Measurements from ENCODE around the gene ARHGAP23.
"Not testable (repeated sequence)": the region's sequence is repeated elsewhere in the genome, so short reads cannot be mapped to it uniquely, and the experiment has no call there.

The ARHGAP23 gene

DNA sequence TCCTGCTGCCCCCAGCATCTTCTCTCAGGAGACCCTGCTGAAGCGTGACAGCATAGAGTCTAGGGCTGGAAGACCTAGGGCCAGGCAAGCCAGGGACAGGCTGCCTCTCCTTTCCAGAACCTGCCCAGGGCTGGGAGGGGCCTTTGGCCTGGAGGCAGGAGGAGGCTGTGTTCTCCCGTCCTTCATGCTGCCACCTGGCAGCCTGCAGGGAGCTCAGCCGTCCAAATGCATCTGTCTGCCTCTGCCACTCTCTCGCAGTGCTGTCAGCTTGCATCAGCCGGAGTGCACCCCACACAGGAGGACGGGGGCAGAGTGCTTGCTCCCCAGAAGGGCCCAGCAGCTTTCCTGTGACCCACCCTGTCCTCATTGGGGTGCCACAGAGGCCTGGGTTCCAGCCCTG lies 31.3 kb downstream of the ARHGAP23 start:
- in situ Hi-C loops (cut with MboI; ENCODE audit: low sequenced_read_pairs): no loop called here

DNA sequence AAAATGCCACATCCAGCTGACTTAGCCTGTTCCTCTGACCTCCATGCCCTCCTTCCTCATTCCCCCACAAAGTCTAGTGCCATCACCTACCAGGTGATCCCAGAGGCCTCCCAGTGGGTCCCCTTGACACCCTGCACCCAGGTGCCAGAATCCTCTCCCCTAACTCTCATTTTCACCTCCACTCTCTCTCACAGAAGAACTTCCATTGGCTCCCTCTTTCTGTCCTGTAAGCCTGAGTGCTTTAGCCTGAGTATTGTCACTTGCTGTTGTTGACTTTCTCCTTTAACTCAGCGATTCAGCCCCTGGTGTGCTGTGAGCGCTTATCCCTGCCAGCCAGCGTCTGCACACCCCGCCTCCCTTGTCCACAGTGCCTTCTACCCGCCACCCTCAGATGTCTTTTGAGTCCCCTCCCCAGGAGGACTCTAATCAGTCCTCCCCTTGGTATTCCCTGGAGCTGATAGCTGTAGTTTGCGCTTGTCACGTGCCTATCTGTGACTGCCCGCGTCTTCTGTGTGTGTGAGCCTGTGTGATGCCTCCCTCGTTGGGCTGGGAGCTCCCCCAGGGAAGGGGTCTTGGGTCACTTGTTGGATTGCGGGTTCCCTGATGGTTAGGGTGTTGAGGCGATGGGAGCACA lies 31.9 kb downstream of the ARHGAP23 start:
- in situ Hi-C loops (cut with MboI; ENCODE audit: low sequenced_read_pairs): no loop called here

DNA sequence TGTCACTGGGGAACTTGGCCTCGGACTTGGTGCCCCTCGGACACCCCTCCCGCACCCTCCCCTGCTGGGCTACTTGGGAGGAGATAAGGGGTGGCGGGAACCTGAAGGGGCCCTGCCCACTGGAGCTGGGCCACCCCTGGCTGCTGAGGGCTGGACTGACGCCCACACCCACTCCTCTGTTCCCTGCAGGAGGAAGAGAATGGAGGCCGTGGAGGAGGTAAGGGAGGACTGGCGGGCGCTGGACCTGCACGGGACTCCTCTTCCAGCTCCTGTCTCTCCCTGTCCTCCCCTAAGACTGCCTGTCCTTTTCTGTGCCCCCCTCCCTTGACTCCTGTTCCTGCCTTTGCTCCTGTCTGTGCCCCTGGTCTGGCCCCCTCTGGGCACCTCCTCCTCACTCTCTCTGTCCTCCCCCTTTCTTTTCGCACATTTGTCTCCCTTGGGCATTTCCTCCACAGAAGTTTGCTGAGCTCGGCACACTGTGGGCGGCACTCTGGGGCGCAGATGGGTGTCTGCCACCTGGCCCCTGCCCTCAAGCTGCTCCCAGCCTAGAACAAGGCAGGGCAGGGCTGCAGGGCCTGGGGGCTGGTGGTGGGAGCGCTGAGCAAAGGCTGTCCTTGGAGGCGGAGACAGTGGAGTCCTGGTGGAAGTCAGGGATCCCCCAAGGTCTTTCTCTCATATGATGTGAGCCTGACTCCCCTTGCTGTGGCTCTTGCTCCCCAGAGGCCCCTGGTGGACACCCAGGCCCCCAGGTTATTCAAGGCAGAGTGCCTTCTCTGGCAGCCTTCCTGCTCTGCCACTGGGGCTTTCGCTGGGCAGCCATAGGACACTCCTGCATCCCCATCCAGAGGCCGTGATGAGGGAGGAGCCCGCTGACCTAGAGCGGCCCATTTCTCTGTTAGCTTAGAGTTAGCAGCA lies 32.7 kb downstream of the ARHGAP23 start:
- in situ Hi-C loops (cut with MboI; ENCODE audit: low sequenced_read_pairs): no loop called here

DNA sequence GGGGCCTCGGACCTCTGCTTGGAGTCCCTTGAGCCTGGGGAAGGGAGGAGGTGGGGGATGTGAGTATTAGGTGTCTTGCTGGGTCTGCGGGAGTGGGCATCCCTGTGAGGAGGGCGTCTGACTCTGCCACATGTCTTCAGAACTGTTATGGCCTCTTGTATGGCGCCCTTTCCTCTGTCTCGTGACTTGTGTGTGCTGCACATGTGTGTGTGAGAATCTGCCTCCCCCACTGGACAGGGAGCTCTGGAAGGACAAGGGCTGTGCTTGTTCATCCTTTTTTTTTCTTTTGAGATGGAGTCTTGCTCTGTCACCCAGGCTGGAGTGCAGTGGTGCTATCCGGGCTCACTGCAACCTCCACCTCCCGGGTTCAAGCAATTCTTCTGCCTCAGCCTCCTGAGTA lies 33.4 kb downstream of the ARHGAP23 start:
- in situ Hi-C loops (cut with MboI; ENCODE audit: low sequenced_read_pairs): no loop called here

DNA sequence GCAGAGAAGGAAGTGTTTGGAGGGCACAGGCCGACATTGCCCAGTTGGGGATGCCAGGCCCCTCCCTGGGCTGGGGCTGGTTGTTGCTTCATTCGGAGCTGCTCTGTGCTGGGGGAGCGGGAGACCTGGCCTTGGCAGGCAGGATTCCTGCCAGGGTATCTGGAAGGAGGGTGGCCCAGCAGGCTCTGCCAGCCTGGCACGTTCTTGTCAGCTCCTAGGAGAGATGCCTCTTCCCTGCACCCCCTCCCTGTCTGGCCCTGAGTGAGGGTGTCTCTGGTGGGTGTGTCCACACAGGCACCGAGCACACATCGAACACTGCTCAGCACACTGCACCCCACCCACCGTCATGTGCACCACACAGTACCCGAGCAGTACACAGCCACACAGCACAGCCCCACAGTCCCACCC lies 35.2 kb downstream of the ARHGAP23 start:
- in situ Hi-C loops (cut with MboI; ENCODE audit: low sequenced_read_pairs): no loop called here

DNA sequence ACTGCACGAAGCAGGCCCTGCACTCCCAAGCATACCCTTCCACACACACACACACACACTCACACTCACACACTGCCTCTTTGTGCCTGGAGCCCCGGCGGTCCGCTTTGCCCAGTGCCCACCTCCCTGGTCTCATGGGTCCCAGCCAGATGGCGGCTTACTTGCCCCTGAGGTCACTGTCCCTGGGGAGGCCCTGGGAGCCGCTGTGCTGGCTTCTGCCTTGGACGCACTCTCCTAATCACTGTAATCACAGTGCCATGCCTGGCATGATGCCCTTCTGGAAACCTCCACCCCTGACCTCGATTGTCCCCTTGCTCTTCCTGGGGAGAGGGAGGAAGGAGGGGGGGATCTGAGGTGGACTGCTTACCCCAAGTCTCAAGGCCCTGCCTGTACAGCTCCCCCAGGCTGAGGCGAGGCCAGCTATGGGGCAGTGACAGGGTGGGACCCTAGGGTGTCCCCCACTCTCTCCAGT lies 36.0 kb downstream of the ARHGAP23 start:
- in situ Hi-C loops (cut with MboI; ENCODE audit: low sequenced_read_pairs): no loop called here

DNA sequence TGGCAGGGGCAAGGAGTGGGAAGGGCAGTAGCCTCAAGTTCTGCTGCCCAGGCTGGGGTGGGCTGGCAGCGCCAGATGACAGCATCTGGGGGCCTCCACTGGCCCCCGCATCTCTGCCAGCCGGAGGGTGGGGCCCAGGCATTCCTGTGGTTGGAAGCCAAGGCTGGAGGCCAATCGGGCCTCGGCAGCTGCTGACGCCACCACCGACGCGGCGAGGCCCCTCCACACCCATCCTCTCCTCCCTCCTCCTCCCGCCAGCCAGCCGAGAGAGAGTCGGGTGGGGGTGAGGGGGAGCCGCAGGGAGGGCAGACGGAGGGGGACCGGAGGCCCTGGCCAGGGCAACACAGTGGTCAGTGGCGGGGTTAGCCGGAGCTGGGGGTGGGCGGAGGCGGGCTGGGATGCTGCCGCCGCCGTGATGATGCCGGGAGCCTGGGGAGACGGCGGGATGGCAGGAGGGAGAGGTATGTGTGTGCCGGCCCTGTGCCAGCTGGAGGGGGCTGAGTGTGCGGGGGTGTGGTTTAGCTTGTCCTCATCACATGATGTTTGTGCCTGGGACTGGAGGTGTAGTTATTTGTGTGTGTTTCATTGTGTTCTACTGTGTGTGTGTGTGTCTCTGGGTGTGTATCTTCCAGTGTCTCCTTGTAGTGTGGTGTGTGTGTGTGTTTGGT lies 36.6 kb downstream of the ARHGAP23 start:
- in situ Hi-C loops (cut with MboI; ENCODE audit: low sequenced_read_pairs): no loop called here

DNA sequence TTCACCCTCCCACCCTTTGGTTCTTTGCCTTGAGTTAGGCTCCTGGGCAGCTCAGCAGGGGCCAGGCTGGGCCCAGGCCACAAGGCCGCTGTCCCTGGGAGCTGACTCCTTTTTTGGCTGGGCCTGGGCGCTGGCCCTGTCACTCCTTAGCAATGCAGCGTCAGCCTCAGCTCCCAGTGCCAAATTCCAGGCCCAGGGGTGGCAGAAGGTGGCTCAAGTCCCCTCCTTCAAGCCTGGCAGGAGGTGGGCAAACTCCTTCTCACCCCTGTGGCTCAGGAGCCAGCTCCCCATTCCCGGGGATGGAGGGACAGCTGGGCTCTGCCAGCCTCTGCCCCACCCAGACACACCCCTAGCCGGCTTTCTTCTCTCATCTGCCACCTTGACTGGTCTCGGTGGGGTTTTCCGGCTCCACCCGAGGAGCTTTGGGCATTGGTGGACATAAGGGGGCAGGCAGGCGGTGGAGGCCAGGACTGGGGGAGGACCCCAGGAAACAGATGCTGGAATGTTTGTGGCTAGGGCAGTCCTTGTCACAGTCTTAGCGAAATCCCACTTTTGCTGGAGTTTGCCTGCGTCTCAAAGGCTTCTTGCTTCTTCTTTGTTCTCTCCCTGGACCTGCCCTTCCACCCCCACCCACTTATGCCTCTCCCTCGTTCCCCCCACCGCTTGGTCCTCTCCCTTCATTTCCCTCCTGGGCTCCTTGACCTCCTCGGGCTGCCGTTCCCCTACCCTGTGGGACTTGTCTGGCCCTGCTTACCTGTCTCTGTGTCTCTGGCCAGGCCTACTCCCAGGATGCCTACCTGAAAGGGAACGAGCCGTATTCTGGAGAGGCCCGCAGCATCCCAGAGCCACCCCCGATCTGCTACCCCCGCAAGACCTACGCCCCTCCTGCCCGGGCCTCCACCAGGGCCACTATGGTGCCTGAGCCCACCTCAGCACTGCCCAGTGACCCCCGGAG lies 37.4 kb downstream of the ARHGAP23 start:
- in situ Hi-C loops (cut with MboI; ENCODE audit: low sequenced_read_pairs): no loop called here

DNA sequence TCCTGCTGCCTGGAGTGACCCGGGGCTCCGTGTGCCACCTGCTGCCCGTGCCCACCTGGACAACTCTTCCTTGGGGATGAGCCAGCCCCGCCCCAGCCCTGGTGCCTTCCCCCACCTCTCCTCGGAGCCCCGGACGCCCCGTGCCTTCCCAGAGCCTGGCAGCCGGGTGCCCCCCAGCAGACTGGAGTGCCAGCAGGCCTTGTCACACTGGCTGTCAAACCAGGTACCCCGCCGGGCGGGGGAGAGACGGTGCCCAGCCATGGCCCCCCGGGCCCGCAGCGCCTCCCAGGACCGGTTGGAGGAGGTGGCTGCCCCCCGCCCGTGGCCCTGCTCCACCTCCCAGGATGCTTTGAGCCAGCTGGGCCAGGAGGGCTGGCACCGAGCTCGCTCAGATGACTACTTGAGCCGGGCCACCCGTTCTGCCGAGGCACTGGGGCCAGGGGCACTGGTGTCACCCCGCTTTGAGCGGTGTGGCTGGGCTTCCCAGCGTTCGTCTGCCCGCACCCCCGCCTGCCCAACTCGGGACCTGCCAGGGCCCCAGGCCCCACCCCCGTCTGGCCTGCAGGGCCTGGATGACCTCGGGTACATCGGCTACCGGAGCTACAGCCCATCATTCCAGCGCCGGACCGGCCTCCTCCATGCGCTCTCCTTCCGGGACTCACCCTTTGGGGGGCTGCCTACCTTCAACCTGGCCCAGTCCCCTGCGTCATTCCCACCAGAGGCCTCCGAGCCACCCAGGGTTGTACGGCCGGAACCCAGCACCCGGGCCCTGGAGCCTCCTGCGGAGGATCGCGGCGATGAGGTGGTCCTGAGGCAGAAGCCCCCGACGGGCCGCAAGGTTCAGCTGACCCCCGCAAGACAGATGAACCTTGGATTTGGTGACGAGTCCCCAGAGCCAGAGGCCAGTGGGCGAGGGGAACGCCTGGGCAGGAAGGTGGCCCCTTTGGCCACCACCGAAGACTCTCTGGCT lies 38.4 kb downstream of the ARHGAP23 start:
- in situ Hi-C loops (cut with MboI; ENCODE audit: low sequenced_read_pairs): no loop called here

DNA sequence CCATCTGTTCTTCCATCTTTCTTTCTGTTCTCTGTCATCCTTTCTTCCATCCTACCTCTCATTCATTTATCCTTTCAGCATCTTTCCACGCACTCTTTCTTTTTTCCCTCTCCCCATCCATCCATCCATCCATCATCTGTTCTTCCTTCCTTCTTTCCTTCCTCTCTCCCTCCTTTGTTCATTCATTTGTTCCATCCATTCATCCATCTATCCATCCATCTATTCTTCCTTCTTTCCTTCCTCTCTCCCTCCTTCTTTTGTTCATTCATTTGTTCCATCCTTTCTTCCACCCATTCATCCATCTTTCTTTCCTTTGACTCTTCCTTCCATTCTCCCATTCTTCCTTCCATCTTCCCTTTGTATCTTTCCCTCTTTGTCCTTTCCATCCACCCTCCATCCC lies 39.2 kb downstream of the ARHGAP23 start:
- in situ Hi-C loops (cut with MboI; ENCODE audit: low sequenced_read_pairs): no loop called here

DNA sequence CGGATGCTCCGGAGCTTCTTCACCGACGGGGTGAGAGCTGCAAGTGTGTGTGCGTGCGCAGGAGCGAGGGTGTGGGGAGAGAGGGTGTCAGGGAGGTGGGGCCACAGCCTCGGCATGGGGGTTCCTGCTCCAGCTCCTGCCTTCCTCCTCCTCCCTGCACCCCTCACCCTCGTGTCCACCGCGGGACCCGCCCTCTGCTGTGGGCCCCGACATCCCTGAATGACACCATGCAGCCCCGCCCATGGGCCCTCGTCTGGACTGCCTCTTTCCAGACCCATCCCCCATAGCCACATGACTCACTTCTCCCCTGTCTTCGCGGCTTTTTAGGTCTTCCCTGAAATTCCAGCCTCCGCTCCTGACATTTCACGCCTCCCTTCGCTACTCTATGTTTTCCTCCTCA lies 41.6 kb downstream of the ARHGAP23 start:
- in situ Hi-C loops (cut with MboI; ENCODE audit: low sequenced_read_pairs): no loop called here

DNA sequence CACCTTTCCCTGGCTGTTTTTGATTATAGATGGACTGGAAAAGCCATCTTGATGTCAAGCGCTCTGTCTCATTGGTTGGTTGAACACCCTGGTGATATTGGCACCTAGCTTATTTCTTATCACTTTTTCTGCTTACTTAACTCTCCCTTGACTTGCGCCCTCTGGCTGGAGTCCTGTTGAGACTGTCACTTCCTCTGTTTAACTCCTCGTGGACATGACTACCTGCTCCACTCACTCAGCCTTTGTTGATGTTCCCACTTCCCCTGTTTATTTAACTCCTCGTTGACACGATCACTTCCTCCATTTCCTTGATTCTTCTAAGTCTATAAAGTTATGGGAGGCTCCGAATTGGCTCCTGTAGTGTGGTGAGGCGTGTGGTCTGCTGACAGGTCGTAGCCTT lies 43.0 kb downstream of the ARHGAP23 start:
- in situ Hi-C loops (cut with MboI; ENCODE audit: low sequenced_read_pairs): not testable (repeated sequence)

DNA sequence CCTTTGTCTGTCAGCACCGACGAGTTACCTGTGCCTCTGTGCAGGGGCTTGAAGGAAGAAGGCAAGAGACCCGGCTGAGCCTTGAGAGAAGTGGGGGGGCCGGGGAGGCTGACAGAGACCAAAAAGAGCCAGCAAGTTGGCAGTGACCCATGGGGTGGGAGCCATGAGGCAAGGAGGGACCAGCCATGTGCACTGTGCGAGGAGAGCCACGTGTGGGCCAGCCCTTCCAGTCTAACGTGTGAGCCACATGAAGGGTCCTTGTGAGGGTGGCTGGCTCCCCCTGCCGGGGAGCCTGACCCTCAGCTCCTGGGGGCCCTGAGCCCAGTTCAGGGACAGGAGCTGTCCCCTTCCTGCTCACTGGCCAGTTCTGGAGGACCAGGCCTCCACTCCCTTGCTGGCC lies 46.4 kb downstream of the ARHGAP23 start:
- in situ Hi-C loops (cut with MboI; ENCODE audit: low sequenced_read_pairs): loop anchor here (25.0 kb wide), 1 partner anchor 137 kb away; the partner anchor contains the start of gene GPR179

DNA sequence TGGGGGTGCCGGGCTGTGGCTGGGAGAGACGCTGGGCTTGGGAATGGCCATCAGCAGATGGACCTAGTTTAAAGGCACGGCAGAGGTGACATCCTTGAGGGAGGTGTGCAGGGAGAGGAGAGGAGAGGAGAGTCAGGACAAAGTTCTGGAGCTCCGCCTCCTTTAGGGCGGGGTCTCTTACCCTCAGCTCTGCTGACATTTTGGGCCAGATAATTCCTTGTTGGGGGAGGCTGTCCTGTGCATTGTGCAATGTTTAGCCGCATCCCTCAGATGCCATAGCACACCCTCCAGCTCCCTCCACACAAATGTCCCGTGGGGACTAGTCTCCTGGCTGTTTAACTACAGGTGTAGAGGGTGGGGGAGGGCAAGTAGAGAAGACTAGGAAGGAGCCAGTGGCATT lies 48.3 kb downstream of the ARHGAP23 start:
- in situ Hi-C loops (cut with MboI; ENCODE audit: low sequenced_read_pairs): loop anchor here (25.0 kb wide), 1 partner anchor 139 kb away; the partner anchor contains the start of gene GPR179

DNA sequence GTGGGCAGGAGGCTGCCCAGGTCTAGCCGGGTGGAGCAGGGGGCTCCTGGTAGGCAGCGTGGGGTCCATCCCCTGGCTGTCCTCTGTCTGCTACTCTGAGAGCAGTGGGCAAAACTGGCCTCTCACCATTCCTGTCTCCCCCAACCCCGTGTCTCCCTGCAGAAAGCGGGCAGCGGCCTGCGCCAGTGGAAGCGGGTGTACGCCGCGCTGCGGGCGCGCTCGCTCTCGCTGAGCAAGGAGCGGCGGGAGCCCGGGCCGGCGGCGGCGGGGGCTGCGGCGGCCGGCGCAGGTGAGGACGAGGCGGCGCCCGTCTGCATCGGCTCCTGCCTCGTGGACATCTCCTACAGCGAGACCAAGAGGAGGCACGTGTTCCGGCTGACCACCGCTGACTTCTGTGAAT lies 49.2 kb downstream of the ARHGAP23 start:
- in situ Hi-C loops (cut with MboI; ENCODE audit: low sequenced_read_pairs): loop anchor here (25.0 kb wide), 1 partner anchor 140 kb away; the partner anchor contains the start of gene GPR179

DNA sequence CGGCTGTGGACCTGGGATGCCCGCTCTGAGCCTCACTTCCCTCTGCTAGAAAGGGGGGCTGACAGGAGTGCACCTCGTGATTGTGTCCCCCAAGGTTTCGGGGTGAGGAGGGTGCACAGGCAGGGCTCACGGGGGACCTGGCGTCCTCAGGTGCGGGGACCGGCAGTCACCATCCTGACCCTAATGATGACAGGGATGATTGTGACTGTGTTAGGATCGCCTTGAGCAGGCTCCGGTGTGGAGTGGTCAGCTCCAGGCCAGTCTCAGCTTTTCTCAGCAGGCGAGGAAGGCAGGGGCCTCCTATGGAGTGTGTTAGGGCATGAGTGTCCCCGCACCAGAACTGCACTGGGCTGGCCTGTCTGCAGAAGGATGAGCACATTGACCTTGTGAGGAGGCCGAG lies 49.7 kb downstream of the ARHGAP23 start:
- in situ Hi-C loops (cut with MboI; ENCODE audit: low sequenced_read_pairs): loop anchor here (25.0 kb wide), 1 partner anchor 141 kb away; the partner anchor contains the start of gene GPR179

DNA sequence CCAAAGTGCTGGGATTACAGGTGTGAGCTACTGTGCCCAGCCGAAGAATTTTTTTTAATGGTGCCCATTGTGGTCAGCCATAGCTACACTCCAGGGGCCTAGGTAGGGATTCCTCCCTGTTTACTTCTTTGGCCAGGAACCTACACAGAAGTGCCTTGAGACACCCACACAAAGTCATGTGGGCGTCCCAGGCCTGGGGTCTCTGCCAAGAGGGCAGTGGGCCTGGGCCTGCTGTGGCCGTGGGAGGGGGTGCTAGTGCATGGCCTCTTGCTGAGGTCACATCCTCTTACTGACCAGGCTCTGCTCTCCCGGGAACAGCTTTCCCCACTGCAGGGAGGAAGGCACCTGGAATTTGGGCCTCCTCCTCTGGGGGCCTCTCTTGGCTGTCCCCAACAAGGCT lies 50.4 kb downstream of the ARHGAP23 start:
- in situ Hi-C loops (cut with MboI; ENCODE audit: low sequenced_read_pairs): loop anchor here (25.0 kb wide), 1 partner anchor 141 kb away; the partner anchor contains the start of gene GPR179

DNA sequence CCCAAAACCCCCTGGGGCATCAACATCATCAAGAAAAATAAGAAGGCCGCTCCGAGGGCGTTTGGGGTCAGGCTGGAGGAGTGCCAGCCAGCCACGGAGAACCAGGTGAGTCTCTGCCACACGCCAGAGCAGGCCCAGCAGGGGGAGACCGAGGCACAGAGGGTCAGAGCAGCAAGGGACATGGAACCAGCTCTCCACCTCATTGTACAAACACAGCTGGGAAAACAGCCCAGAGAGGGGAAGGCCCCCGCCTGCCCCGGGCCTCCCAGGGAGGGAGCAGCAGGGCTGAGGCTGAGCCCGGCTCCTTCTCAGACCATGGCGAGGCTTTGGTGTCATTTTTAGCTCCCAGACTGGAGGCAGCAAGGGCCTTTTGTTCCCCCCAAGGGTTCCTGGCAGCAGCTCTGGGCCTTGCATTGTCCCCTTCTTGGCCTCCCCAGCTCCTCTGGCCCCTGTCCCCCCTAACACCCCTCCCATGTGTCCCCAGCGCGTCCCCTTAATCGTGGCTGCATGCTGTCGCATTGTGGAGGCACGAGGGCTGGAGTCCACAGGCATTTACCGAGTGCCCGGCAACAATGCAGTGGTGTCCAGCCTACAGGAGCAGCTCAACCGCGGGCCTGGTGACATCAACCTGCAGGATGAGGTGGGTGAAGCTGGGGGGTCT lies 53.9 kb downstream of the ARHGAP23 start:
- in situ Hi-C loops (cut with MboI; ENCODE audit: low sequenced_read_pairs): loop anchor here (25.0 kb wide), 1 partner anchor 145 kb away; the partner anchor contains the start of gene GPR179
